CD4-positive, alpha-beta T cell treated with Interferon alpha-2 for 1 hour (primary cell): ENCODE data around the gene CBFB.

Source experiments
- DNase-seq, 2 donors: peaks; one replicate each; pipeline ENCODE4 v3.0.0-alpha.2; 2020 to 2022

CBFB gene

DNA sequence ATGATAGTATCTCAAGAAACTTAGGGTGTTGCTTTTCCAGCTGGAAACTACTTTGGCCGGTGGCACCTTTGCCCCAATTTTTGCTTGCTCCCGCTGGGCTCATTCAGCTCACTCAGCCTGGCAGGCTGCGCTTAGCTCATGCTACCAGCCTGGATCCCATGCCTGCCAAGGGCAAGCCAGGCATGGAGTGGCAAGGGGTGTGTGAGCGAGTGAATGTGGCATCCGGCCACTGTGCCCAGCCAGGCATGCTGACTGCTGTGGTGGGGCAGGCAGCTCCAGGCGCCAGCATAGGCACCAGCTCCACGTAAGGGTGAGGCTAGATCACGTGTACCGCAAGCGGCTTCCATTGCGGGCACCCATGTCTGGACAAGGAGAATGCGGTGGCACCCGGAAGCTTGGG, 112.4 kb downstream of the CBFB start:
- DNase-seq, result no peak

DNA sequence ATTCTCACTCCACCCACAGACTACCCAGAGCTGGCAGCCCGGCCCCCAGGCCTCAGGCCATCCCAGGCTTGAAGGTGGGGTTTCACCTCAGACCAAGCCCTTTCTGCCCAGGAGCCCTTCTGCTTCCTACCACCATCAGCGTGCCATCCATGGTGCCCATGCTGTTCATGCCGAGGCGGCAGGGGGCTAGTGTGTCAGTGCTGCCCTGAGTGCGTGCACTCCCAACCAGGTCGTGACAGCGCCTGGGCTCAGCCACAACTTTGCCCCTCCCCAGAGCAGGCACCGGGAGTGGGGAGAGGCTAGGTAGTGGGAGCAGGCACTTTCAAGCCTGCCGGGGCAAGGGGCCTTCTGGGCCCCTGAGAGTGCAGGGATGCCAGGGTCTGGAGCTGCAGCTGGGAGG, 113.4 kb downstream of the CBFB start:
- no peak for DNase-seq

DNA sequence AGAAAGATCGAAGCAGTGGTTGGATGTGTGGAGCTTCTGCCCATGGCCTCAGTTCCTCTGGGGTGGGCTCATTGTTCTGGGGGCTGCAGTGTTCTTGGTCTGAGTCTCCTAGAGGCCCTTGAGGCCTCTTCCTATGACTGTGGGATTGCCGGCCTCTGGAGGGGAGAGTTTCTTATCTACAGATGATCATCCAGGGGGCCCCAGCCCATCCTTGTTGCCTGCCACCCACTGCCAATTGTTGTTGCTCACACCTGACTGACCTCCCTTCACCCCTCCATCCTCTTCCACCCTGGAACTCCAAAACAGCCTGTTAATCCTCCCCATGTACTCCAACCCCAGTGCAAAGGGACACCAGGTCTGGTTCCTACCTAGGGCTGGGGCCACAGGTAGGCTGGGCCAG, 116.0 kb downstream of the CBFB start:
- no peak for DNase-seq

DNA sequence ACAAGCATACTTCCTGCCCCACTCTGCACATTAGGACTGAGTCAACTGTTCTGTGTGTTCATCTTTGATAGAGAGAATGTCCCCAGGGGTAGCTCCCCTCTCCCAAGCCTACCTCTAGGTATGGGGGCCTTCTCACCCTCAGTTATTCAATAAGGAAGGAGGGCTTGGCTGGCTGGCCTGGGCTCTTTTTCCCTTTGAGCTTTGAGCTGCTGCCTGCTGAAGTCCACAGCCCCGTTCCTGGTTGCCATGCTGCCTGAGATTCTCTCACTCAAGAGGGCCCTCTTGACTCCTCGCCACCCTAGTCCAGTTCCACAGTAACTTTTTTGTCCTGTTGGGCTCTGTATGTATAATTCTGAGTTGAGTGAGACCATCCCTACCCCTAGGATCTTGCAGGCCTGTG, 116.8 kb downstream of the CBFB start:
- no peak for DNase-seq

DNA sequence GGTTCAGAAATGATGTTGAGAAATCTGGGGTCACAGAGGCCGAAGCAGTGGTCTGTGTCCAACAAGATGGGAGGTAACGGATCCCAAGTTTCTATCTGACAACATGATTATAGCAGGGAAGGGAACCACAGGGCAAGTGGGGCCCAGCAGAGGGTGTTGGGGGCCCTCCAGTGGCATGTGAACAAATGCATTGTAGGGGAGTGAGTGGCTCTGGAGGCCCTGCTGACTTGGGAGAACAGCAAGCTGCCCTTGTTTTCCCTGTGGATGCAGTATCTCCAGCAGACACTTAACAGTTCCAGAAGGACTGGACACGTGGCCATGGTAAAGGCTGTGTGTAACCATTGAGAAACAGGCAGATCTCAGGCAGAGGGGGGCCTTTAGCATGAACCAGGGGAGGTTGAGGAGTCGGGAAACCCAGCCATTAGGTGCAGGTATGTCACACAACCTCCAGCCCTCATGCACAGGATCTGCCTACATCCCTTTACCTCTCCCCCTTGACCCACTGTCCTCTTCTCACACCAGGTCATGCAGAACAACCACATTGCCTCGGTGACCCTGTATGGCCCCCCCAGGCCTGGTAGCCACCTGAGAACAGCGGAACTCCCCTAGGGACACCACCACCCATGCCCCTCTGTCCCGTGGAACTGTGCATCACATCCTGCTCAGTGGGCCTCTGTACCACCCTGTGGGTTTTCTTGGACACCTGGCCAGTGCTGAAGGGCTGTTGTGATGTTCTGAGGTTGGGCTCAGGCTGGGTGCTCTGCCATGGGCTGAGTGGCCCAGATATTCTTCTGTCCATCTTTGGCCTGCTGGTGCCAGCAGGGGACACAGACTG, 117.8 kb downstream of the CBFB start:
- DNase-seq, result no peak

DNA sequence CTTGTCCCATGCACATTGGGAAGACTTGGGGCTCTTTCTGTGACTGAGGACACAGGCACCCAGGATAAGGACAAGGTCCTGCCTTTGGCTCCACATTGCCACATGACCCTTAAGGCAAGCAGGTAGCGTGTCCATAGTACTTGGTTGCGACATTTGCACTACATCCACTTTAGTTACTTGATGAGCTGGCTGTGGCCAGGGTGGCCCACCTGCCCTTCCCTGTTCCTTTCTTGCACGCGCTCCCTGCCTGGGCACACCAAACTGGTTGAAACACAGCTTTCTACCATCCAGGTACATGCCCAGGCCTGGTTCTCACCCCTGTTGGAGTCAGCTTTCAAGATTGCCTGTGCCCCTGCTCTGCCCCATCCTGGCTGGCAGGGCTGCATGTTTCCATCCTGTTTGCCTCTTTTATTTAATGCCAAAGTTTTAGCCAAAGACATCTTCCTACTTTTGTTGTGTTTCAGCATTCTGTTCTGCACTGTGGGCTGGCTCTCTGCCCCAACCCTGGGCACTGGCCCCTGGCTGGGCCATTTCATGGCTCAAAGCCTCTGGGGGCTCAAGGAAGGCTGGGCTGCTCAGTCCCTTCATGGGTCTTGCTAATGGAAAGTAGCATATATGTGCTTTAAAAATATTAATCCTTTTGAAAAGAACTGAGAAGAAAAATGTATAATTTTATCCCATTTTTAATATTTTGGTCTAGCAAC, 118.6 kb downstream of the CBFB start:
- no peak for DNase-seq

DNA sequence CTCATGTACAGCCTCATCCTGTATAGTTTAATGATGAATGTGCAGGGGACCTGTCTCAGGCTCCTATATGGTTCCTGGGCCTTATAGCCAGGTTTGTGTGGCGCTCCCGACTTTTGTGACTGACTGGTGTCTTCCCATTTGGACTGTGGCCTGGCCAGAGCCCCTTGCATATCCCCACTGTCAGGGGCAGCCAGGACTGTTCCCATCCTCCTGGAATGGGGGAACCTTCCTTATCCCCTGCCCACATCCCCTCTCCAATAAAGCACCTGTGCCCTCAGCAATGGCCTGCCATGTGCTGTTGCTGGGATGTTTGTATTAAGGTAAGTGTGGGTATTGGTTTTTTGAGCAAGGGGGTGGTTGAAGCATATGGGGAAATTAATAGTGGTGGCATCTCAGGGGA, 119.3 kb downstream of the CBFB start:
- DNase-seq, result no peak

DNA sequence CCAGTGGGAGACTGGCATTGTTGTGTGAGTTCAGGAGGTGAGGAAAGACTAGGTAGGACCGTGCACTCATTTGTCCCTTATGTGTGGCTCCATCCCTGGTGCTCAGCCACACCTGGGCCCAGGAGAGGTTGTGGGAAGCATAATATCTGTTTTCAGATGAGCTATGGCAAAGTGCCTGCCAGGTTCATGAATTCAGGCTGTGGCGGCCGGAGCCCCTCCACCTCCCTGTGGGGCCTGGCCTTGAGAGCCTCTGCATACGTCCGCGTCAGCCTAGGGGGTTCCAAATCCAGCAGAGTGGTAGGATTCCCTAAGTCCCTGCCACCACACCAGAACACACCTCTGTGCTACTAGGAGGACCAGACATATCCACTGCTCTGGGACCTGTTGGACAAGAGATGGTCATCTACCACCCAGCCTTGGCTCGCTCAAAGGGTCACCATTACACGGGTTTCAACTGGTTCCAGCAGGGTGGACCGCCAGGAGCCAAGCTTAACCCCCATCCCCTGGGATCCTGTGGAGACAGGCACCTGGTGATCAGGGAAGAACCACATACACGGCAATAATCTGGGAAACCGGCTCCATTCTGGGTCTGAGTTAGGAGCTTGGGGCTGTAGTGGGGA, 119.8 kb downstream of the CBFB start:
- DNase-seq, result no peak

DNA sequence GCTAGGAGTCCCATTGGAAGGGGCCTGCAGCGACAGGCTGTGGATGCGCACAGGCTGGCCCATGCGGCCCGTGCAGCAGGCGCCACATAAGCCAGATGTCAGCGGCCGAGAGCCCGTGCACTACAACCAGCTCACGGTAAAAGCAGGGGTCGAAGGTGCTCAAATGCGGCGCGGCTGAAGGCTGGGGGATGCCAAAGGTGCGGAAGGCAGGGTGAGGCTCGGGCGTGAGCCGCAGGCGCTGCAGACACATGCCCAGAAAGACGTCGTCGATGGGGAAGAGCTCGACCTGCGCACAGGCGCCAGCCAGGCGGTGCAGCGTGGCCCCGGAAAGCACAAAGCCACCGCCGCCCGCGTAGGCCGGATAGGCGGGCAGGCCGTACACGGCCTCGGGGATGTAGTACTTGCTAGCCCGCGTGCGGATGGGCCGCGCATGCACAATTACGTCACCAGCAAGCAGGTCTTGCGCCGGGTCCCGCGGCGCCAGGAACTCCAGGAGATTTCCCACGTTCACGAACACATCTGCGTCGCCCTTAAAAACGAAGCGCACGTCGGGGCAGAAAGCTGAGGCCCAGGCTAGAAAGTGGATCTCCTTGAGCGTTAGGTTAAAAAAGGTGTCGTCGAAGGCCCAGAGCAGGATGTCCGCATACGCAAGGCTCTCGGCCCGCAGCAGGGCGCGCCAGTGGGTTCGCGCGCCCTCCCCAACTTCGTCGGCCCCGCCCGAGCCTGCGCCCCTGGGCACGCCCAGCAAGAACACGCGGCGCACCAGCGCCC, 120.5 kb downstream of the CBFB start:
- no peak for DNase-seq

DNA sequence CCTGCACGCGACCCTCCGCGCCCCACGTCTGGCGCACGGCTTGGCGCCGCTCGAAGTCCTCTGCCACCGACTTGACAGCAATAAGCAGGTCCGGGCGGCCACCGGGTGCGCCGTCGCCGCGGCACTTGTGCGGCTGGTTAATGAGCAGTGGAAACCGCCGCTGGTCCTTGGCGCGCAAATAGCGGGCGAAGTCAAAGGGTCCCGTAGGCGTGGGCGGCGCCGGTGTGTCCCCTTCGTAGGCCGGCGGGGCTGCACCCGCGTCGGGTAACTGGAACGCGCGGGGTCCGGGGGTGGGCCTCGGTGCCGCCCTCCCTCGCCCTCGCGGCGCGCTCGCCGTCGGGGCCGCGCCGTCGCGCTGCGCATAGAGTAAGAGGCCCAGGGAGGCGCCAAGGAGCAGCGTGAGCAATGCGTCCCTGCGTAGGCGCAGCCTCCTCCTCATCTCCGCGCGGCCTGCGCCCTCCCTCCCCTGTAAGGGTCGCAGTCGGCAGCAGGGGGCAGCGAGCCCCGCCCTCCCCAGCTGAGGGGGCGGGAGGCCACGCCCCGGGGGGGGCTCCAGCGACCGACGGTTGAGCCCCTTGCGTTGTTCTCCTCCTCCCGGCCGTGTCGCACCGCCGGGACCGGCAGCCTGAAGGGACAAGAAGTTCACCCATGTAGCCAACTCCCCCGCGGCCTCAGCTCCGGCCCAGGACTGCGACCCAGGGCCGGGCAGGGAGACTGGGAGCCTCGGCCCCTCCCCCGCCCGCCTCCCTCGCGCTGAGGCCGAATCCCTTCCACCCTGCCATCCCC, 121.3 kb downstream of the CBFB start:
- DNase-seq, result peak in 1 of 2 donors; percentile 55
